A673 (cell line): ENCODE measurements around the gene PIWIL4.

Source experiments
- EZH2 ChIP-seq: fragments of 200-600 bp; sonication (generic); IDR thresholded peaks from 2 replicates; pipeline ENCODE4 v1.6.1; 2017; ENCODE audit warnings: borderline replicate concordance, low read depth, mild to moderate bottlenecking, mixed read lengths, antibody characterized with exemption, low read length; ENCODE audit not compliant: poor library complexity, severe bottlenecking
- TF ChIP-seq, protein P1 (sequence below): fragments of 300-800, 200-600 bp; sonication (generic); conservative IDR thresholded peaks from 2 replicates; pipeline ENCODE4 v1.5.1; 2017; ENCODE audit warnings: low read depth, mild to moderate bottlenecking, antibody characterized with exemption, low read length, moderate library complexity, mixed read lengths

DNA sequence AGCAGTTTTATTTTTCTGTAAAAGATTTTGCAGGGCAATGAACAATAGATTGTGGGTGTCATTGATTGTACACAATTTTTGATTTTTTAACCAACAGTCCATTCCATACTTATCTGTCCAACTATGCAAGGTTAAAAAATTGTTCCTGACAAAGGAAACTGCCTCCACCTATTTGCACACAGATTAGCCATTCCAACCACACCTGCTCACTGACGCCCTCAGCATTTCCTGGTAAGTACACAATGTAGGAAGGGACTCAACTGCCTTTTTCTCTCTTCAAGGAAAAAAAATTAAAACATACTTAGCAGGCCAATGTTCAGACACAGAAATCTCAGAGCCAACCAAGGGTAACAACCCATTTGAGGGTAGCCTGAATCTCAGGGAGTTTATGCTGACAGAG is 27.7 kb upstream of the PIWIL4 start:
- TF ChIP-seq, protein P1, sequence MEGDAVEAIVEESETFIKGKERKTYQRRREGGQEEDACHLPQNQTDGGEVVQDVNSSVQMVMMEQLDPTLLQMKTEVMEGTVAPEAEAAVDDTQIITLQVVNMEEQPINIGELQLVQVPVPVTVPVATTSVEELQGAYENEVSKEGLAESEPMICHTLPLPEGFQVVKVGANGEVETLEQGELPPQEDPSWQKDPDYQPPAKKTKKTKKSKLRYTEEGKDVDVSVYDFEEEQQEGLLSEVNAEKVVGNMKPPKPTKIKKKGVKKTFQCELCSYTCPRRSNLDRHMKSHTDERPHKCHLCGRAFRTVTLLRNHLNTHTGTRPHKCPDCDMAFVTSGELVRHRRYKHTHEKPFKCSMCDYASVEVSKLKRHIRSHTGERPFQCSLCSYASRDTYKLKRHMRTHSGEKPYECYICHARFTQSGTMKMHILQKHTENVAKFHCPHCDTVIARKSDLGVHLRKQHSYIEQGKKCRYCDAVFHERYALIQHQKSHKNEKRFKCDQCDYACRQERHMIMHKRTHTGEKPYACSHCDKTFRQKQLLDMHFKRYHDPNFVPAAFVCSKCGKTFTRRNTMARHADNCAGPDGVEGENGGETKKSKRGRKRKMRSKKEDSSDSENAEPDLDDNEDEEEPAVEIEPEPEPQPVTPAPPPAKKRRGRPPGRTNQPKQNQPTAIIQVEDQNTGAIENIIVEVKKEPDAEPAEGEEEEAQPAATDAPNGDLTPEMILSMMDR = no peak
- no peak for TF ChIP-seq EZH2
